Measurements from ENCODE around the gene MGAT4B.

The MGAT4B gene

DNA sequence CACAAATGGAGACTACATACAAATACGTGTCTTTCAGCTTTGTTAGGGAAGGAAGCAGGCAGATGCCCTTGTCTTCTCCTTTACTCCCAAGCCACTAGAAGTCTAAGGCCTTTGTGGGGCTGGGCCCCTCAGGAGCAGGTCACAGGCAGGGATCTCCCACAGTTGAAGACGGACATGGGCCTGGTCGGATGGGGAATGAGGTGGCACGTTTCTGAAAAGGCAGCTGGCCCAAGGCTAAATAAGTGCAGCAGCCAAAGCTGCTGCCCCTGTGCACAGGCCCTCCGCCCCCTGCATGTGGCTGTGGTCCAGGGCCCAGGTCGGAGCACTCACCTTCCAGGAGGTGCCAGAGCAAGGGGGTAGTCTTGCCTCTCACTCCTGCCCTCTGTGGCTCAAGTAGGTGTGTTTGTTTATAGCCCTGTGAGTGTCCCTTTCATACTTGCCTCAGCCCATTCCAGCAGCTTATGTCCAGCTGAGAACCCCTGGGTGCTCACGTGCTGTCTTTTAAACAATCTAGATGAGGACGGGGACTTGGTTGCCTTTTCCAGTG lies 15.9 kb upstream of the MGAT4B start:
- ATAC-seq, result no peak
- TF ChIP-seq, protein P1, sequence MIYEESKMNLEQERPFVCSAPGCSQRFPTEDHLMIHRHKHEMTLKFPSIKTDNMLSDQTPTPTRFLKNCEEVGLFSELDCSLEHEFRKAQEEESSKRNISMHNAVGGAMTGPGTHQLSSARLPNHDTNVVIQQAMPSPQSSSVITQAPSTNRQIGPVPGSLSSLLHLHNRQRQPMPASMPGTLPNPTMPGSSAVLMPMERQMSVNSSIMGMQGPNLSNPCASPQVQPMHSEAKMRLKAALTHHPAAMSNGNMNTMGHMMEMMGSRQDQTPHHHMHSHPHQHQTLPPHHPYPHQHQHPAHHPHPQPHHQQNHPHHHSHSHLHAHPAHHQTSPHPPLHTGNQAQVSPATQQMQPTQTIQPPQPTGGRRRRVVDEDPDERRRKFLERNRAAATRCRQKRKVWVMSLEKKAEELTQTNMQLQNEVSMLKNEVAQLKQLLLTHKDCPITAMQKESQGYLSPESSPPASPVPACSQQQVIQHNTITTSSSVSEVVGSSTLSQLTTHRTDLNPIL (CRISPR knock-in tag; IDR thresholded peaks at IDR 0.05; ENCODE audit: low read depth), result 0 out of 2 replicates have a peak, but pooled peaks have one; percentile 30
- no peak for TF ChIP-seq ZNF8 (CRISPR knock-in tag; IDR thresholded peaks at IDR 0.05)

- TF ChIP-seq ZFP3 (CRISPR knock-in tag; IDR thresholded peaks at IDR 0.05) (no peak), ZNF70 (CRISPR knock-in tag; IDR thresholded peaks at IDR 0.05) (no peak), ZC3H10 (CRISPR knock-in tag; IDR thresholded peaks at IDR 0.05) (no peak; the same call in 1 of the 2 replicates)
- TF ChIP-seq, protein P2, sequence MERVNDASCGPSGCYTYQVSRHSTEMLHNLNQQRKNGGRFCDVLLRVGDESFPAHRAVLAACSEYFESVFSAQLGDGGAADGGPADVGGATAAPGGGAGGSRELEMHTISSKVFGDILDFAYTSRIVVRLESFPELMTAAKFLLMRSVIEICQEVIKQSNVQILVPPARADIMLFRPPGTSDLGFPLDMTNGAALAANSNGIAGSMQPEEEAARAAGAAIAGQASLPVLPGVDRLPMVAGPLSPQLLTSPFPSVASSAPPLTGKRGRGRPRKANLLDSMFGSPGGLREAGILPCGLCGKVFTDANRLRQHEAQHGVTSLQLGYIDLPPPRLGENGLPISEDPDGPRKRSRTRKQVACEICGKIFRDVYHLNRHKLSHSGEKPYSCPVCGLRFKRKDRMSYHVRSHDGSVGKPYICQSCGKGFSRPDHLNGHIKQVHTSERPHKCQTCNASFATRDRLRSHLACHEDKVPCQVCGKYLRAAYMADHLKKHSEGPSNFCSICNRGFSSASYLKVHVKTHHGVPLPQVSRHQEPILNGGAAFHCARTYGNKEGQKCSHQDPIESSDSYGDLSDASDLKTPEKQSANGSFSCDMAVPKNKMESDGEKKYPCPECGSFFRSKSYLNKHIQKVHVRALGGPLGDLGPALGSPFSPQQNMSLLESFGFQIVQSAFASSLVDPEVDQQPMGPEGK (CRISPR knock-in tag; IDR thresholded peaks at IDR 0.05; ENCODE audit: borderline replicate concordance), result peak; percentile 3; the same call in 1 of the 2 replicates
- no peak for ATAC-seq
Measured at GRCh38 chr5:179822059-179822432, 15.4 kb upstream of the MGAT4B start.

- TF ChIP-seq CSDC2 (CRISPR knock-in tag; IDR thresholded peaks at IDR 0.05), result no peak
- no peak for TF ChIP-seq ZNF565 (CRISPR knock-in tag; conservative IDR thresholded peaks at IDR 0.05; ENCODE audit: low read depth)
- 0 out of 2 replicates have a peak, but pooled peaks have one; percentile 57 for TF ChIP-seq GLIS3 (CRISPR knock-in tag; IDR thresholded peaks at IDR 0.05)
- no peak for TF ChIP-seq ZFP30 (CRISPR knock-in tag; IDR thresholded peaks at IDR 0.05)
- TF ChIP-seq ESRRG (CRISPR knock-in tag; IDR thresholded peaks at IDR 0.05), result 0 out of 2 replicates have a peak, but pooled peaks have one; percentile 36
- ATAC-seq, result peak; percentile 79
Measured at GRCh38 chr5:179821298-179822058, 14.8 kb upstream of the MGAT4B start.

DNA sequence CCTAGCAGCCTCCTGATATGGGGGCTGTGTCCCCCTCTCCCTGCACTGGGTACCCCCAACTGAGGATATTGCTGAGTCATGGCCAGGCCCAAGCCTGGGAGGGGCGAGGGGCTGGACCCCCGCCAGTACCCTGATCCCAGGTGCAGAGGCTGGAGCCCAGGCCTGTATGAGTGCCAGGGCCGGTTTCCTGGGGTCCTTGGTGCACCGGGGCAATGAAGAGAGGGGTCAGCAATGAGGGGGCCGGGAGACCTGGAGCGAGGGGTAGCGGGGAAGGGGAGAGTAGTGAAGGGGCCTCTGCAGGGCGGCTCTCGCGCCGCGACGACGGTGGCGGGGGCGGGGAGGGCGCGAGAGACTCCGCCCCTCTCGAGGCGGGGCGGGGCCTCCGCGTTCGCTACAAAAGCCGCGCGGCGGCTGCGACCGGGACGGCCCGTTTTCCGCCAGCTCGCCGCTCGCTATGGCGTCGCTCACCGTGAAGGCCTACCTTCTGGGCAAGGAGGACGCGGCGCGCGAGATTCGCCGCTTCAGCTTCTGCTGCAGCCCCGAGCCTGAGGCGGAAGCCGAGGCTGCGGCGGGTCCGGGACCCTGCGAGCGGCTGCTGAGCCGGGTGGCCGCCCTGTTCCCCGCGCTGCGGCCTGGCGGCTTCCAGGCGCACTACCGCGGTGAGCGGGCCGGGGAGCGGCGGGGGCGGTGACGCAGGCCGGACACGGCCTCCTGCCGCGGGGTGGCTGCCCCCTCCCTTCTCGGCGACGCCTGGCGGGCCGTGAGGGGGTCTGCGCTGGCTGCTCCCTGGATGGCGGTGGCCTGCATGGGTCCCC lies 14.0 kb upstream of the MGAT4B start, which contains the start of gene SQSTM1:
SQSTM1 (plus strand) TSS at position 423 of the 815 bp plus-strand sequence; CDS start at position 455, 32 bp downstream.
- ATAC-seq, result peak; percentile 59
- TF ChIP-seq SNAI2 (CRISPR knock-in tag; IDR thresholded peaks at IDR 0.05) (peak; percentile 15; the same call in 1 of the 2 replicates), ZFP3 (CRISPR knock-in tag; IDR thresholded peaks at IDR 0.05) (peak; percentile 12; the same call in 1 of the 2 replicates), ZNF8 (CRISPR knock-in tag; IDR thresholded peaks at IDR 0.05) (no peak), ISL1 (CRISPR knock-in tag; IDR thresholded peaks at IDR 0.05) (no peak), OSR1 (CRISPR knock-in tag; IDR thresholded peaks at IDR 0.05) (no peak), ESRRG (CRISPR knock-in tag; IDR thresholded peaks at IDR 0.05) (no peak), BACH2 (CRISPR knock-in tag; IDR thresholded peaks at IDR 0.05; ENCODE audit: borderline replicate concordance) (peak; percentile 96; the same call in 1 of the 2 replicates), RARB (CRISPR knock-in tag; IDR thresholded peaks at IDR 0.05) (no peak)

DNA sequence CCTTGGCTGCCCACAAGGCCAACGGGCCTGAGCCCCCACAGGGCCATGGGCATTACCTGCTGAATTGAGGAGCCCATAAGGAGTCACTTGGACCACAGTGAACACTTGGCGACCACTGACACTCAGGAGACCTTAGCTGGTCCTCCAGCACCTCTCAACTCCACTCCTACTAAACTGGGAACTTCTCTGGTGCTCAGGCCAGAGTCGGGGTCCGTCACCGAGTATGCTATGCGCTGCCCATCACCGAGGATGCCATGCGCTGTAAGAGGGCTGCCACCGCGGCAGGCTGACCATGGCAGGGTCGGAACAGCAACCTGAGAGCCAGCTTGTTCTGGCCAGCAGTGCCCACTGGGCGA lies 13.4 kb upstream of the MGAT4B start:
- TF ChIP-seq, protein P2 (CRISPR knock-in tag; IDR thresholded peaks at IDR 0.05; ENCODE audit: borderline replicate concordance), result no peak
- no peak for TF ChIP-seq ESRRG (CRISPR knock-in tag; IDR thresholded peaks at IDR 0.05)
- TF ChIP-seq ARNTL (CRISPR knock-in tag; IDR thresholded peaks at IDR 0.05; ENCODE audit: borderline replicate concordance, low read depth), result no peak
- peak; percentile 8 for ATAC-seq

Measured in SK-N-SH treated with all-trans-retinoic acid at 6 μM for 48 hours (cell line).